Measurements from ENCODE around the gene RRP7A.

Gene RRP7A

DNA sequence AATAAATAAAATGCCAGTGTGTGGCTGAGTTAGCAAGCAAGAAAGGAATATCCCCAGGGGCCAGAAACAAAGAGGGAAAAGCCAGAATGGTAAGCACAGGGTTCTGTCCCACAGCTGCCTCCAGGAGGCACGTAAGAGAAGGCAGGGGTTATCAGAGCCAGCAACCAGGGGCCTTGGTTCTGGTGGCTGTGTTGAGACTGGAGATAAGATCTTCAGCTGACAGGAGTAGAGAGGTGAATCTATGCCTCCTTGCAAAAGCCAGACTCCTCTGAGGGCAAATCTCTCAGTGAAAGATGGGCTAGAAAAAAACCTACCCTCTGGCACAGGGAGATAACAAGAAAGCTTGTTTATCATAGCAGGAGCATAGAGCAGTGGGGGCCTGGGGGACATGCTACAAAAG lies 57.6 kb downstream of the RRP7A start:
- TF ChIP-seq SIN3A (IDR thresholded peaks at IDR 0.05; ENCODE audit: borderline replicate concordance, insufficient read depth, low read length) (no peak), TAF1 (IDR thresholded peaks at IDR 0.05; ENCODE audit: borderline replicate concordance, insufficient read depth, low read length) (no peak), POLR2AphosphoS5 (IDR thresholded peaks at IDR 0.05; ENCODE audit: low read depth, low read length) (no peak), FOXP2 (optimal IDR thresholded peaks at IDR 0.05; ENCODE audit: borderline replicate concordance, extremely low read depth, extremely low read length, insufficient read depth) (no peak)
- TF ChIP-seq, protein P1, sequence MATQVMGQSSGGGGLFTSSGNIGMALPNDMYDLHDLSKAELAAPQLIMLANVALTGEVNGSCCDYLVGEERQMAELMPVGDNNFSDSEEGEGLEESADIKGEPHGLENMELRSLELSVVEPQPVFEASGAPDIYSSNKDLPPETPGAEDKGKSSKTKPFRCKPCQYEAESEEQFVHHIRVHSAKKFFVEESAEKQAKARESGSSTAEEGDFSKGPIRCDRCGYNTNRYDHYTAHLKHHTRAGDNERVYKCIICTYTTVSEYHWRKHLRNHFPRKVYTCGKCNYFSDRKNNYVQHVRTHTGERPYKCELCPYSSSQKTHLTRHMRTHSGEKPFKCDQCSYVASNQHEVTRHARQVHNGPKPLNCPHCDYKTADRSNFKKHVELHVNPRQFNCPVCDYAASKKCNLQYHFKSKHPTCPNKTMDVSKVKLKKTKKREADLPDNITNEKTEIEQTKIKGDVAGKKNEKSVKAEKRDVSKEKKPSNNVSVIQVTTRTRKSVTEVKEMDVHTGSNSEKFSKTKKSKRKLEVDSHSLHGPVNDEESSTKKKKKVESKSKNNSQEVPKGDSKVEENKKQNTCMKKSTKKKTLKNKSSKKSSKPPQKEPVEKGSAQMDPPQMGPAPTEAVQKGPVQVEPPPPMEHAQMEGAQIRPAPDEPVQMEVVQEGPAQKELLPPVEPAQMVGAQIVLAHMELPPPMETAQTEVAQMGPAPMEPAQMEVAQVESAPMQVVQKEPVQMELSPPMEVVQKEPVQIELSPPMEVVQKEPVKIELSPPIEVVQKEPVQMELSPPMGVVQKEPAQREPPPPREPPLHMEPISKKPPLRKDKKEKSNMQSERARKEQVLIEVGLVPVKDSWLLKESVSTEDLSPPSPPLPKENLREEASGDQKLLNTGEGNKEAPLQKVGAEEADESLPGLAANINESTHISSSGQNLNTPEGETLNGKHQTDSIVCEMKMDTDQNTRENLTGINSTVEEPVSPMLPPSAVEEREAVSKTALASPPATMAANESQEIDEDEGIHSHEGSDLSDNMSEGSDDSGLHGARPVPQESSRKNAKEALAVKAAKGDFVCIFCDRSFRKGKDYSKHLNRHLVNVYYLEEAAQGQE (IDR thresholded peaks at IDR 0.05; ENCODE audit: insufficient read depth in 1 of 2, low read depth in 2 of 2, low read length in 2 of 2): no peak

DNA sequence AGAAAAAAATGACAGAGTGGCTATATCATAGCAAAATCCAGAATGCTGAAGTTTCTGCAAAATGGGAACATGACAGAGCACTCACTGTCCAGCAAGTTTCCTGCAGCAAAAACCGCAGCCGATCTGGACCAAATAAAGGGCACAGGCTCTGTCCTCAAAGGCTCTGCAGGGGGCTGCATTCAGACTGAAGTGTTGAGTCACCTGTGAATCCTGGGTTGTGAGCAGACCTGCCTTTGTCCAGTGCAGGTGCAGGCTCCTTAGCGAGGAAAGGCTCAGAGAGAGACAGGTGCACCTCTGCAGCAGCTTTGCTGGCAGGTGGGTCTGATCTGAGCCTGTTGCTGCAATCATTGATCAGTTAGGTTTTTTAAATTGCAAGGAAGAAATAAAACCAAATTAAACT lies 58.1 kb downstream of the RRP7A start:
- TF ChIP-seq, protein P1 (IDR thresholded peaks at IDR 0.05; ENCODE audit: insufficient read depth in 1 of 2, low read depth in 2 of 2, low read length in 2 of 2): no peak
- no peak for TF ChIP-seq TAF1 (IDR thresholded peaks at IDR 0.05; ENCODE audit: borderline replicate concordance, insufficient read depth, low read length)

All from PFSK-1 (cell line).